DMS 273 (cell line): ENCODE measurements around the gene CNTROB.
"Not testable (repeated sequence)": the region's sequence is repeated elsewhere in the genome, so short reads cannot be mapped to it uniquely, and the experiment has no call there.

Source experiments
- DNase-seq: peaks from one replicate; lab custom pipeline; 2025; ENCODE audit not compliant: unreplicated experiment; lab: John Stamatoyannopoulos, UW

Gene CNTROB

GRCh38 chr17:7940743-7941142 lies 8.7 kb downstream of the CNTROB start:
- DNase-seq = no peak

GRCh38 chr17:7943291-7943690 lies 11.3 kb downstream of the CNTROB start:
- DNase-seq = no peak

GRCh38 chr17:7944326-7944725 lies 12.3 kb downstream of the CNTROB start:
- DNase-seq = no peak

- no peak for DNase-seq
Measured at GRCh38 chr17:7945651-7946050, 13.6 kb downstream of the CNTROB start.

- no peak for DNase-seq
Measured at GRCh38 chr17:7946441-7946840, 14.4 kb downstream of the CNTROB start.

- DNase-seq = no peak
Measured at GRCh38 chr17:7947651-7948050, 15.6 kb downstream of the CNTROB start.

- no peak for DNase-seq
Measured at GRCh38 chr17:7950578-7950977, 18.6 kb downstream of the CNTROB start.

- DNase-seq = no peak
Measured at GRCh38 chr17:7951143-7951792, 19.3 kb downstream of the CNTROB start.

GRCh38 chr17:7953266-7953665 lies 21.3 kb downstream of the CNTROB start:
- not testable (repeated sequence) for DNase-seq

GRCh38 chr17:7955414-7956227 lies 23.6 kb downstream of the CNTROB start:
- no peak for DNase-seq

- DNase-seq = no peak
Measured at GRCh38 chr17:7956228-7956965, 24.4 kb downstream of the CNTROB start.

- DNase-seq = no peak
Measured at GRCh38 chr17:7959503-7960253, 27.7 kb downstream of the CNTROB start.

- no peak for DNase-seq
Measured at GRCh38 chr17:7961421-7961820, 29.4 kb downstream of the CNTROB start.

- DNase-seq = no peak
Measured at GRCh38 chr17:7967751-7968150, 35.7 kb downstream of the CNTROB start.

GRCh38 chr17:7969433-7969832 lies 37.4 kb downstream of the CNTROB start:
- DNase-seq = no peak

GRCh38 chr17:7971651-7972050 lies 39.6 kb downstream of the CNTROB start:
- no peak for DNase-seq

GRCh38 chr17:7972131-7972785 lies 40.3 kb downstream of the CNTROB start:
- no peak for DNase-seq

- no peak for DNase-seq
Measured at GRCh38 chr17:7974638-7975131, 42.7 kb downstream of the CNTROB start.

GRCh38 chr17:7977039-7977438 lies 45.0 kb downstream of the CNTROB start:
- DNase-seq = no peak

- no peak for DNase-seq
Measured at GRCh38 chr17:7977805-7978204, 45.8 kb downstream of the CNTROB start.
